RCC 7860 (cell line): ENCODE results near the gene RBM4B.
A peak's percentile ranks its signal among the peaks of the same experiment; 100 is the strongest.

ENCODE experiments used
- DNase-seq: peaks from one replicate; pipeline ENCODE4 v3.0.0-alpha.2; 2015; ENCODE audit warnings: low spot score
- FAIRE-seq: peaks from 2 replicates; lab custom pipeline; 2012; peaks lifted over from hg19 to GRCh38; lab: Jason Lieb, UNC

The RBM4B gene

GRCh38 chr11:66617155-66617834, 60.4 kb downstream of the RBM4B start:
- peak; percentile 6 for DNase-seq
- no peak for FAIRE-seq

DNA sequence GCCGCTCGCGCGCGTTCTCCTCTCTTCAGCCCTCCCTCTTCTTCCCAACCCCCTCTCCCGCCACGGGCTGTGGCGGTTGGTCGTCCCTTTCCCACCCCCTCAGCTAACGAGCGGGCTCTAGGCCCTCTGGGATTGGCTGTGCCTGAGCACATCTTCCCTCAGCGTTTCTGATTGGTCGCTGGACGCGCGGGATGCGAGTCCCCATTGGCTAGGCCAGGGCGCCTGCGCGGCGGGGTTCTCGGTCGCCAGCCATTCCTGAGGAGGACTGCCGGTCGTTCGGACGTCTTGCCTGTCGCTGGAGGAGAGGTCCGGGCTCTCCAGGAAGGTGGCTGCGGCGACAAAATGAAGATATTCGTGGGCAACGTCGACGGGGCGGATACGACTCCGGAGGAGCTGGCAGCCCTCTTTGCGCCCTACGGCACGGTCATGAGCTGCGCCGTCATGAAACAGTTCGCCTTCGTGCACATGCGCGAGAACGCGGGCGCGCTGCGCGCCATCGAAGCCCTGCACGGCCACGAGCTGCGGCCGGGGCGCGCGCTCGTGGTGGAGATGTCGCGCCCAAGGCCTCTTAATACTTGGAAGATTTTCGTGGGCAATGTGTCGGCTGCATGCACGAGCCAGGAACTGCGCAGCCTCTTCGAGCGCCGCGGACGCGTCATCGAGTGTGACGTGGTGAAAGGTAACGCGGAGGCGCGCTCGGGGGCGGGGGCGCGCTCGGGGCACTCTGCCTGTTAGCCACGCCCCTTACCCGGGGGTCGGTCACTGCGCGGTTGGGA, 61.1 kb downstream of the RBM4B start, which contains the start of gene RBM14:
Gene RBM14 (plus strand): TSS at position 252 of the 776 bp plus-strand sequence. CDS start 91 bp downstream, at position 343.
- DNase-seq (peak; percentile 96), FAIRE-seq (peak; percentile 80)
